GM18526 (cell line): ENCODE data around the gene PLA2G4C.

ENCODE experiments used
- POLR2A ChIP-seq: IDR thresholded peaks from 3 replicates; pipeline ENCODE4 v1.6.1; 2011; ENCODE audit not compliant: insufficient read length; ENCODE audit errors: extremely low read depth

The PLA2G4C gene

DNA sequence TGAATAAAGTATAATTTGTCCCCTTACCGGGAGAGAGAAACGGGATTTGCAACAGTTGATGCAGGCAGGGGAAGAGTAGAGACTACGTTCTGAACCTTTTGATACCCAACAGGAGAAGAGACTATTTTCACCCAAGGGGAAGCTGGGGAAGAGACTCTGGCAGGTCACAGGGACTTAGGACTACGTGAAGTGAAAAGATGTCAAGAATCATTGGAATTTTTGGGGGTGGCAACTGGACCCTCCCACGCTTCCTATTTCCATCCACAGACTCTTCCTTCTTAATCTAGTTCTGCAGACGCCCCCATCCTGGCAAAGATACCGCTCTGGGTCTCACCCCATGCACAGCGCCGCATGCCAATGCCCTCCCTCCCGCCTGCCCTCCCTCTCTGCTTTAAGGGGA is 80.5 kb downstream of the PLA2G4C start:
- no peak for TF ChIP-seq POLR2A

- no peak for TF ChIP-seq POLR2A
Observed at GRCh38 chr19:48029431-48029830, 81.2 kb downstream of the PLA2G4C start.

DNA sequence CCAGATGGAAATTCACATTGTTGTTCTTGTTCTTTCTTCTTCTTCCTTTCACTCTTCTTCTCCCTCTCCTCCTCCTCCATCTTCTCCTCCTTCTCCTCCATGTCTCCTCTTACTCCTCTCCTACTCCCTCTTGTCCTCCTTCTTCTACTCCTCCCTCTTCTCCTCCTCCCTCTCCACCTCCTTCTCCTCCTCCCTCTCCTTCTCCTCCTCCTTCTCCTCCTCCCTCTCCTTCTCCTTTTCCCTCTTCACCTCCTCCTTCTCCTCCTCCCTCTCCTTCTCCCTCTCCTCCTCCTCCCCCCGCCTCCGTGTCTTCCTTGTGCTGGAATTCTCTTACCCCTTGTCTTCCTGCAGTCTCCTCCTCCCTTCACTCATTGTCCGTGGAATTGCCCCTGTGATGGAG is 85.1 kb downstream of the PLA2G4C start:
- no peak for TF ChIP-seq POLR2A

GRCh38 chr19:48023518-48023917 is 87.1 kb downstream of the PLA2G4C start:
- no peak for TF ChIP-seq POLR2A

DNA sequence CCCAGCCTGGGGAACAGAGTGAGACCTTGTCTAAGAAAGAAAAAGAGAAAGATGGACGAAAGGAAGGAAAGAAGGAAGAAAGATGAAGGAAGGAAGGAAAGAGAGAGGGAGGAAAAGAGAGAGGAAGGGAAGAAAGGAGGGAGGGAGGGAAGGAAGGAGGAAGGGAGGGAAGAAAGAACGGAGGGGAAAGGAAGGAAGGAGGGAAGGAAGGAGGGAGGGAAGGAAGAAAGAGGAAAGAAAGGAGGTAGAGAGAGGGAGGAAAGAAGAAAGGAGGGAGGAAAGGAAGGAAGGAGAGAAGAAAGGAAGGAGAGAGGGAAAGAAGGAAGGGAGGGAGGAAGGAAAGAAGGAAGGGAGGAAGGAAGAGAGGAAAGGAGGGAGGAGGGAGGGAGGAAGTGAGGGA is 87.6 kb downstream of the PLA2G4C start:
- no peak for TF ChIP-seq POLR2A

DNA sequence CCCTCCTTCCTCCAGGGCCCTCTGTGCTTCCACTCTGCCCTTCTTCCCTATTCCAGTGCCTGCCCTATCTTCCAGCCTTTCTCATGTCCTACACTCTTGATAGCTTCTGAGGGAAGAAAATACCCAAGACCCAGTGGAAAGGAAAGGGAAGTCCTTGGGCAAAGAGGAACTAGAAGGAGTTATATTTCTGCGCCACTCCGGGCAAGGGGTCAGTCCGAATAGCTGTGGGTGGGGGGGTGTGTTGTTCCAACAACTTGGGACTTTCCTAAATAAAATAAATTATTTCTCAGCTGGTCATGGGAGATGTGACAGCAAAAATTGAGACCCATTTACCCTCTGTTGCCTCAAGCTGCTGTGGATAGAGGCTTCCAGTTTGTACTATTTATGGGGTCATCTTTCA is 89.9 kb downstream of the PLA2G4C start:
- no peak for TF ChIP-seq POLR2A

DNA sequence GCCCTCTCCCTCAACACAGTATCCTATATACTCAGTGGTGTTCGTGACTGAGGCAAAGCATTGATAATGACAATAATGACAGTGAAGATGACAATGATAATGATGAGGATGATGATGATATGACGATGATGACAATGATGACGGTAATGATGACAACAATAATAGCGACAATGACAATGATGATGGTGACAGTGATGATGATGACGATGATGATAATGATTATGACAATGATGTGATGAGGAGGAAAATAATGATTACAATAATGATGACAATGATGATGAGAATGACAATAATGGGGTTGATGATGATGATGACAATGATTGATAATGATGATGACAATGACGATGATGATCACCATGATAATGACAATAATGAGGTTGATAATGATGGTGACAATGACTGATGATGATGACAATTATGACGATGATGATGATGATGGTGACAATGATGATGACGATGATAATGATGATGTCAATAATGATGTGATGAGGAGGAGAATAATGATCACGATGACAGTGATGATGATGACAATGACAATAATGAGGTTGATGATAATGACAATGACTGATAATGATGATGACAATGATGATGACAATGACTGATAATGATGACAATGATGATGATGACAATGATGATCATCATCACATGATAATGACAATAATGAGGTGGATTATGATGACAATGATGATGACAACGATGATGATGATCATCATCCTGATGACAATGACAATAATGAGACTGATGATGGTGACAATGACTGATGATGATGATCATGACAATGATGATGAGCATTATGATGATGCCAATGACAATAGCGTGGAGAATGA is 99.5 kb downstream of the PLA2G4C start:
- no peak for TF ChIP-seq POLR2A

DNA sequence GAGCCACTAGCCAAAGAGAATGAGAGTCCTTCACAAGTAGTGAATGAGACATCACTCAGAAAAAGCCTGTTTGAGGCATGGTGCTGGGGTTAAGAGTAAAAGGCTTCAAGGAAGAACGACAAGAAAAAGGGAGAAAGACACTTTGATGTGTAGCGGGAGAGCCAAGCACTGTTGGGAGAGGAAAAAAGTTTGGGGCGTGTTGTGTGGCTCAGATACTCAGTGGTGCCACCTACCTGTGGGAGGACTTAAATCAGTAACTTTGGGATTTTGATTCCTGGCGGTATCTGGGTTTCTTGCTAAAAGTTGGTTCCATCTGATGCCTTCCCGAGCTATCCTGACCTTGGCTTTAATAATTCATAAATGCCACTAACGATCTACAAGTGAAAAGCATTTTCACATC is 103.9 kb downstream of the PLA2G4C start:
- TF ChIP-seq POLR2A, result no peak

GRCh38 chr19:48004236-48004635 is 106.4 kb downstream of the PLA2G4C start:
- TF ChIP-seq POLR2A, result no peak

DNA sequence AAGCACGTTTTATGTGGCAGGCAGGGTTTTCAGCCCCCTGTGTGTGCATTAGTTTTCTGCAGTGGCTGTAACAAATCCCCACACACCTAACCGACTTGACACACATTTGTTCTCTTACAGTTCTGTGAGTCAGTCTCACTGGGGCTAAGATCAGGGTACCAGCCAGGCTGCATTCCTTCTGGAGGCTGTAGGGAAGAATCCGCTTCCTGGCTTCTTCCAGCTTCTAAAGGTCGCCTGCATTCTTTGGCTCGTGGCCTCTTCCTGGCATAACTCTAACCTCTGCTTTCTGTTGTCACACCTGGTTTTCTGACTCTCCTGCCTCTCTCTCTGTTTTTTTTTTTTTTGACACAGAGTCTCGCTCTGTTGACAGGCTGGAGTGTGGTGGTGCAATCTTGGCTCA is 109.8 kb downstream of the PLA2G4C start:
- no peak for TF ChIP-seq POLR2A

- TF ChIP-seq POLR2A, result no peak
Observed at GRCh38 chr19:47998800-47999199, 111.8 kb downstream of the PLA2G4C start.
